Stimulated activated CD8-positive, alpha-beta memory T cell treated with anti-CD3 and anti-CD28 coated beads, Interleukin-15, amount 100 ng/mL, for 48 hours (primary cell): ENCODE results near the gene DCAF17.
"Not testable (repeated sequence)": the region's sequence is repeated elsewhere in the genome, so short reads cannot be mapped to it uniquely, and the experiment has no call there.

Experiments used
- DNase-seq, 2 donors: peaks; one replicate each; pipeline ENCODE4 v3.0.0-alpha.2; 2020; ENCODE audit warnings: low read depth in 2 of 2

Gene DCAF17

DNA sequence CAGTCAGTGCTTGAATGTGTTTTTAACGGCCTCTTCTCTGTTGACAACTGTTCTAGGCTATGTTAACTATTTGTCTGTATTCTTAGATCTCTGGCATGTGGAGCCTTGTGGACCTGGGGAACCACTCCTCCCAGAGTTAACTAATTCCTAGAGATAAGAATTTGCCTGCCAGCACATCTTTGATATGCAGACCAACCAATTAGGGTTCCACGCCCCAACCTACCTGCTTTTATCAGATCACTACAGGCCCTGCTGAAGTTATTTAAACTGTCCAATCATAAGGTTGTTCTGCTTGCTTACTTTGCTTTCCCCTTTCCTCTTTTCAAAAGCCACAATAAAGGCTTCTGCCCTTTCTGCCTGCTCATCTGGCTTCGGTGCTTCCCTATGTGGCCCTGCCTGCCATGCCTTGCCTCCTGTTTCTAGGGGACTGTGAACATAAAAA, 79.7 kb downstream of the DCAF17 start:
- DNase-seq = no peak

- no peak for DNase-seq
These were observed 81.0 kb downstream of the DCAF17 start for GRCh38 chr2:171514908-171515582.

DNA sequence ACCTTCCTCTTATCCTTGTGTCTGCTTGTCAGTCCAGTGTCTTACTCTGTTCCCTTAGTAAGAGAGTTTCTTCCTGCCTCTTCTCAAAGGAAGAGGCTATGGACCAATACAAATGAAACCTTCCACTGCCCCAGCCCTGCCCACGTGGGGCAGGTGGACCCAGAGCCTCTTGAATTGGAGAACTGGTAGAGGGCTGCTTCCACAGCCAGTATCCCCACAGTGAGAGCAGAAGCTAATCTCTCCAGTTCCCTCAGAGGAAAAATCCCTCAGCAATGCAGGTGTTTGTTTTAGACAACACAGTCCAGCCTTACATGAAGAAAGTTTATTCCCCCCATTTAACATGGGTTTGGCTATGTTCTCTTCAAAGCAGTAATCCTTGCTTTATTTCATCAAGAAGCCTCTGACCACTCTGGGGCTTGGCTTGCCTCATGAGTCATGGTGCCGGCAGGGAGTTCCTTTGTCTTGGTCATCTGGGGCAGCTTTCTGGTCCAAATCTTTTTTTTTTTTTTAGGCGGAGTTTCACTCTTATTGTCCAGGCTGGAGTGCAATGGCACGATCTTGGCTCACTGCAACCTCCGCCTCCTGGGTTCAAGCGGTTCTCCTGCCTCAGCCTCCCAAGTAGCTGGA, 81.8 kb downstream of the DCAF17 start:
- no peak for DNase-seq

DNA sequence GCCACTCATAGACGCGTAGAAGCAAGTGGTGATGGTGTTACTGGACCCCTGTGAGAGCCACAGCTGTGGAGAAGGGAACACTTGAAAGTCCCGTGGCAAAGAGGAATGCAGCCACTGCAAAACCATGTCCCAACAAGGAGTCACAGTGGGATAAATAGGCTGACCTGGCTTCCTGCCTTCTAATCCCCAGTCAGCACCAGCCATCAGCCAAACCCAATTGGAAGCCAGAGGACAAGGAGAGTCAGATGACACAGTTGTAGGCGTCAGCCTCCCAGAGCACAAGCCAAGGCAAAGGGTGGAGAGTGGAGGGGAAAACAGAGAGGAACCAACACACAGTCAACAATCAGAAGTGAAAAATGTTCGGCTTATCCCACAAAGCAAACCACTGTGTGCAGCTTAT, 82.8 kb downstream of the DCAF17 start:
- no peak for DNase-seq

DNA sequence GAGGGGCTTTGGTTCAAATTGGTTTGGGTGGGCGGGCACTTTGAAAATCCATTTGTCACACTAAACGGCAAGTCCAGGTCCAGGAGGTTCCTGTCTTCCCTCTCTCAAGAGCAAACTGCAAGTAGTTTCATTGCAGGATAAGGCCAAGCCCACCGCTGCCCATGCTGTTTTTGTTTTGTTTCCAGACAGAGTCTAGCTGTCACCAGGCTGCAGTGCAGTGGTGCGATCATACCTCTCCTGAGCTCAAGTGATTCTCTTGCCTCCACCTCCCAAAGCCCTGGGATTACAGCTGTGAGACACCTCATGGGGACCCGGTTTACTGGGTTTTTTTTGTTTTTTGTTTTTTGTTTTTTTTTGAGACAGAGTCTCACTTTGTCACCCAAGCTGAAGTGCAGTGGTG, 86.4 kb downstream of the DCAF17 start:
- DNase-seq = no peak

GRCh38 chr2:171521361-171522051, 87.5 kb downstream of the DCAF17 start:
- no peak for DNase-seq

DNA sequence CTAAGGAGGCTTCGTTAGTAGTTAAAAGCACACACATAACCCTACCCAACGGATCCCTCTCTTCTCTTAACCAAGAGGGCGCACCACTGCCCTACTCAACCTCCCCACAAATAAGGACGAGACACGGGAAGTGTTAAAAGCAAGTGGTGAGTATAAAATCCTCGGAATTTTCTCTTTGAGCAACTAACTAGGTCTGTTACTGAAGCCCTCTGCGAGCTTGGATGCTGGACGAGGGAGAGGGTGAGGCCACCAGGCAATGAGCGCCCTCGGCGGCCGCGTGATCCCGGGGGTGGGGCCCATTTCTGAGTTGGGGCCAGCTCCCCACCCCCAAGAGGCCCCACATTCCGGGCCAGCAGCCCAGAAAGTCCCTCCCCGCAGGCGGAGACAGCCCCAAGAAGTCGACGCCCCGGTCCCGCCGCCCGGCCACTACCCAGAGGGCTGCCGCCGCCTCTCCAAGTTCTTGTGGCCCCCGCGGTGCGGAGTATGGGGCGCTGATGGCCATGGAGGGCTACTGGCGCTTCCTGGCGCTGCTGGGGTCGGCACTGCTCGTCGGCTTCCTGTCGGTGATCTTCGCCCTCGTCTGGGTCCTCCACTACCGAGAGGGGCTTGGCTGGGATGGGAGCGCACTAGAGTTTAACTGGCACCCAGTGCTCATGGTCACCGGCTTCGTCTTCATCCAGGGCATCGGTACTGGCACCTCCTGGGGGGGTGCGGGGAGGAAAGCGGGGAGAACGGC, 88.2 kb downstream of the DCAF17 start, which contains the start of gene CYBRD1:
CYBRD1 (plus strand) TSS at position 423 of the 736 bp plus-strand sequence; CDS start at position 495, 72 bp downstream.
- DNase-seq = no peak

DNA sequence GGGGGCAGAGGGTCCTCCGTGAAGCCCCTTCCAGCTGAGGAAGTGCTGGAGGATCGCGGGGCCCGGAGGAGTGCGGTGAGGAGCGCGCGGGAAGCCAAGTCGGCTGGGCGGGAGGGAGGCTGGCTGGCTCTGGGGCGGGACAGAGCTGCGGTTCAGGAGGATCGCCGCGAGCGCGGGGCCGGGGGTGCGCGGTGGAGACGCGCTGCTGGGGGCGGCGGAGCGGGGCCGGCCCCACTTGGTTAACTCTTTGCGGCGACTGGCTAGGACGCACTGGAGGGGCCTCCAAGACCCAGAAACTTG, 88.7 kb downstream of the DCAF17 start:
- no peak for DNase-seq

GRCh38 chr2:171523088-171524017, 89.3 kb downstream of the DCAF17 start:
- no peak for DNase-seq

DNA sequence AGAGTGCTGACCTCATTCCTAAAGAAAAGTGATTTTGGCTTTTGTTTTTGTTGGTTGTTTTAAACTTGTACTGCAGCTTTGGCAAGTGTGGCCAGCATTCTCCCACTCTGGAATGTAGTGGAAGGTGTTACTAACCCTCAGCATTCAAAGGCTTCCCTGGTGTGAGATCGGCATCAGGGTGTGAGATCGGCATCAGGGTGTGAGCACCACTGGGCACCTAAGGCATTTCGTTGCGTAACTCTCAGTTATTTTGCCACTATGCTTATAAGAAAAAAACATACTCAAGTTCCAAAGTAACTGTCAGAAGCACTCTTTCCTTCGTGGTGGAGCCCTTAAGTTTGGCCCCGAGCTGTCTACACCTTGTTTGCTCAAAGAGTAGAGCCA, 90.0 kb downstream of the DCAF17 start:
- DNase-seq = no peak

DNA sequence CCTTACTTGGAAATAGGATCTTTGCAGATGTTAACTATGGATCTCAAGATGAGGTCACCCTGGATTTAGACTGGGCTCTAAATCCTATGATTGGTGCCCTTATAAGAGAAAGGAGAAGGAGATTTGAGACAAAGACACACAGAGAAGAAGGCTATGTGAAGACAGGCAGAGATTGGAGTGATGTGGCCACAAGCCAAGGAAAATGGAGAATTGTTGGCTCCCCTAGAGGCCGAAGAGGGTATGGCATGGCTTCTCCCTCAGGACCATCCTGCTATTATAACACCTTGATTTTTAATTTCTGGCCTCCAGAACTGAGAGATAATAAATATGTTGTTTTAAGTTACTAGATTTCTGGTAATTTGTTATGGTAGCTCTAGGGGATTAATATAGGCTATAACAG, 95.9 kb downstream of the DCAF17 start:
- DNase-seq = no peak

DNA sequence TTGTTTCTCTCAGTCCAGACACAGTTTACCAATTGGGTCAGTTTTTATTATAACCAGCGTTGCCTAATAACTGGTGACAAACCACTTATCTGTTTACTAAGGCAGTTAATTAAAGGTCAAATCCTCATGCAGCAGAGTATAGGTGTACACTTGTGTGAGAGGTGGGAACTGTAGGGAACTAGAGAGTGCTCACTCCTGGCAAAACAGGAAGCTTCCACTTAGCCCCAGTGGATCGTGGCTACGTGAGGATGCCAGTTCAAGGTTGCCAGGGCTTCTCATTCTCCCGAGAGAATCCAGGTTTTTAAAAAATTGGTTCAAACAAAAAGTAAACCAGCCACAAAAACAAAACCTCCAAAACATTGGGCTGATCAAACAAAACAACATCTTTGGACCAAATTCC, 96.4 kb downstream of the DCAF17 start:
- DNase-seq = no peak

- DNase-seq = not testable (repeated sequence)
These were observed 96.8 kb downstream of the DCAF17 start for GRCh38 chr2:171530859-171531258.

GRCh38 chr2:171531291-171531690, 97.3 kb downstream of the DCAF17 start:
- DNase-seq = no peak

- DNase-seq = no peak
These were observed 97.9 kb downstream of the DCAF17 start for GRCh38 chr2:171531836-171532450.

DNA sequence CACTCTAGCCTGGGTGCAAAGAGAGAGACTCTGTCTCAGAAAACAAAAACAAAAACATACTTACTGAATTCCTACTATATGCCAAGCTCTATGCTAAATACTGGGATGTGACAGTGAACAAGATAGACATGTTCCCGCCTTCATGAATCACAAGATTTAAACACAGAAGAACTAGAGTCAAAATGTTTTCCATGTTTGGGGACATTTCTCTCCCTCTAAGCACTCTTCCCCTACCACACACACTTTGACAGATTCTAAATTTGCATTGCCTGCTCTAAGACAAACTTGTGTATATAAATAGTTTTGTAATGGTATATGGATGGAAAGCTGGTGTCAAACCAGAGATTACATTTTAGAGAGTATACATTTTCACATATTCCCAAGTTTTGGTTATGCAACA, 99.3 kb downstream of the DCAF17 start:
- no peak for DNase-seq
